T-helper 2 cell treated with Interferon-gamma antibody and Interleukin-4, amounts not matched to agents 5 μg/mL and 100 μg/mL, for 36 hours (primary cell): ENCODE data around the gene RBM19.

ENCODE experiments used
- DNase-seq: peaks from one replicate; pipeline ENCODE4 v3.0.0; 2021; ENCODE audit warnings: low spot score
- H3K27ac Mint-ChIP-seq: one replicate; pipeline ENCODE4 v1.8.0; 2021; ENCODE audit warnings: mild to moderate bottlenecking, mixed read lengths
- H3K27me3 Mint-ChIP-seq: one replicate; pipeline ENCODE4 v1.8.0; 2021; ENCODE audit warnings: low read depth, mixed read lengths
- H3K36me3 Mint-ChIP-seq: one replicate; pipeline ENCODE4 v1.8.0; 2021; ENCODE audit warnings: low read depth, mixed read lengths
- H3K4me1 Mint-ChIP-seq: one replicate; pipeline ENCODE4 v1.8.0; 2021; ENCODE audit warnings: low read depth, mixed read lengths
- H3K4me3 Mint-ChIP-seq: one replicate; pipeline ENCODE4 v1.8.0; 2022; ENCODE audit warnings: mild to moderate bottlenecking, moderate library complexity, mixed read lengths
- H3K9me3 Mint-ChIP-seq: one replicate; pipeline ENCODE4 v1.8.0; 2021; ENCODE audit warnings: mixed read lengths

Gene RBM19

DNA sequence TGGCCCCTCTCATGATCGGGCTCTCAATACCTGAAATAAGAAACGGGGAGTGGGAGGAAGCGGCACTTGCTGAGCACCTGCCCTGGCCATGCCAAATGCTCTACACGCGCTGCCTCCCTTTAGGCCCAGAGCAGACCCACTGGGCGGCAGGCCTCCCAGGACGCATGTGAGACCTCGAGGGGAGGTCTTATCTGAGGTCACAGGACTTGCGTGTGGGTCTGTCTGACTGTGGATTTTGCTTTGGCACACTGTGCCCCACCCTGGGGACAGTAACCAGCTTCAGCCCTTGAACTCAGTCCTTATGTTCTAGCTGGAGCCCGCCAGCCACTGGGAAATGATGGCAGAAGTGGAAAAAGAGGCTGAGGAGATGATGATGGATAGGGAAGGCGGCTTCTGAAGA is 91.8 kb downstream of the RBM19 start:
- Mint-ChIP-seq H3K36me3 (no peaks in the 10 kb centered on the region), H3K27me3 (no peaks in the 10 kb centered on the region)

DNA sequence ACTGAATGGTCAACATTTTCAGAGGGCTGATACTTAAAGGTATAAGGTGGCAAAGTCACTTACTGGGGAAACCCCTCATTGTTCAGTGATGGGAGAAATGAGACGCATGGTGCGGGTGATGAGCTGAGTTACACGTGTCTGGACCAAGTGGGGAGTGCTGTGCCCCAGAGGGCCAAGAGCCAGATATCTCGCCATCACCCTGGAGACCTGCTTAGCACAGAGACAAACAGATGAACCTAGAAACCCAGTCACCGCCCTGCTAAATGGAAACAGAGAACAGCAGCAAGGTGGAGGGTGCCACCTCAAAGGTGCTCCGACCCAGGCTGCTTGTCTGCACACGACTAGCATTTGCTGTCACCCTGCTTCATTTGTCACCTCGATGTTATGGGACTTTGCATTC is 92.4 kb downstream of the RBM19 start:
- Mint-ChIP-seq H3K4me1 (no peaks in the 10 kb centered on the region), H3K4me3 (no peak overlapping the region), H3K27ac (no peak overlapping the region), H3K27me3 (no peaks in the 10 kb centered on the region), H3K36me3 (no peaks in the 10 kb centered on the region), H3K9me3 (no peaks in the 10 kb centered on the region)
- DNase-seq: no peak

More for the DNA sequence above, 91.8 kb downstream of the RBM19 start:
- no peaks in the 10 kb centered on the region for H3K9me3 Mint-ChIP-seq
- H3K27ac Mint-ChIP-seq: no peak overlapping the region
- DNase-seq: no peak
- no peak overlapping the region for H3K4me3 Mint-ChIP-seq
- H3K4me1 Mint-ChIP-seq: no peaks in the 10 kb centered on the region

DNA sequence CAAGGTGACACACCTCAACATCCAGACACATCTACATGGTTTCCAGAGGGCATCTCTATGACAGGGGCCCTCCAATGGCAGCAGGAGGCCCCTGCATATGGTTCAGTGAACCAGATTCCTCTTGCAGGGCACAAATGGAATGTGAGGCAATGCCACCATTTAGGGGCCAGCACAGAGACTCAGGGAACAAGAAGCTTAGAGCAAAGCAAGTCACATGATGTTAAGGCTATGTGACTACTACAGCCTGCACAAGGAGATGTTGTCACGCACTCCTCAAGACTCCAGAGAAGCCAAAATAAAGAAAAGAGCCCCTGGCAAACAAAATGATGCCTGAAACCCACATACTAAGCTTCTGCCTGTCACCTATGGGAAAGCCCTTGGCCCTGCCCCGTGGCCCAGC is 95.2 kb downstream of the RBM19 start:
- Mint-ChIP-seq H3K36me3 (no peaks in the 10 kb centered on the region), H3K27me3 (no peaks in the 10 kb centered on the region), H3K27ac (no peak overlapping the region), H3K4me1 (no peaks in the 10 kb centered on the region), H3K4me3 (no peak overlapping the region), H3K9me3 (no peaks in the 10 kb centered on the region)
- no peak for DNase-seq

DNA sequence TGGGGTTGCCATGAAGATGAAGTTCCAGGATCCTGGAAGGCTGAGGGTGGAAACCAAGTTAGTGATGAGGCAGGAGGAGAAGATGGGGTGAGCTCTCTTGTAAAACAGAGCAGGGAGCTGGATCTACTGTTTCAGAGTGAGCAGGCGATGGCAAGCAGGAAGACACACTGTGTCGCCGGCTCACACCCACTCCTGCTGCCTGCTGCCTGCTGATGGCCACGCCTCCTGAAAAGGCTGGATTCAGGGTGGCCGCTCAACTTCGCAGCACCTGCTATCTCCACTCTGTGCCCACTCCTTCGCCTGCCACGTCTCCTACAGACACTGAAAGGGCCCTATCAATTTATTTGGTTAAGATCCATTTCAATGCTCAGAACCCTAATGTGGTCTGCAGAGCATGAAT is 96.1 kb downstream of the RBM19 start:
- Mint-ChIP-seq H3K36me3 (no peaks in the 10 kb centered on the region), H3K27me3 (no peaks in the 10 kb centered on the region), H3K9me3 (no peaks in the 10 kb centered on the region), H3K4me3 (no peak overlapping the region), H3K4me1 (no peaks in the 10 kb centered on the region), H3K27ac (no peak overlapping the region)
- DNase-seq: no peak

DNA sequence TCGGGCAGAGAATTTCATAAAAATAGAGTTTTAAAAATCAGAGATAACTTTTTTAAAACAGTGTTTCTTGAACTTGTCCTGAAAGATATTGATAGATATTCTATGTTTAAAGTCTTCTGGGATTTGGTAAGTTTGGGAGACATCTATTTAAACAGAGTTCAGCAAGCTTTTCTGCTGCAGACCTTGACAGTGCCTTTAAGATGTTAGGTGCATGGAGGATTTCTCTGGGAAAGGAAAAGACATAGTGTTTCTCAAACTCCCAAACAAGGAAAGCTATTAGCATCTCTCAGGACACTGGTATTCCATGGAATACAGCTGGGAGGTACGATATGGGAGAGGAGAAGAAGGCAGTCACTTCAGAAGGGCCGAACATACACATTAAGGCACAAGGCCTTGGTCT is 97.8 kb downstream of the RBM19 start:
- Mint-ChIP-seq H3K4me1 (no peaks in the 10 kb centered on the region), H3K9me3 (no peaks in the 10 kb centered on the region), H3K36me3 (no peaks in the 10 kb centered on the region), H3K27me3 (no peaks in the 10 kb centered on the region), H3K27ac (no peak overlapping the region), H3K4me3 (no peak overlapping the region)
- no peak for DNase-seq

DNA sequence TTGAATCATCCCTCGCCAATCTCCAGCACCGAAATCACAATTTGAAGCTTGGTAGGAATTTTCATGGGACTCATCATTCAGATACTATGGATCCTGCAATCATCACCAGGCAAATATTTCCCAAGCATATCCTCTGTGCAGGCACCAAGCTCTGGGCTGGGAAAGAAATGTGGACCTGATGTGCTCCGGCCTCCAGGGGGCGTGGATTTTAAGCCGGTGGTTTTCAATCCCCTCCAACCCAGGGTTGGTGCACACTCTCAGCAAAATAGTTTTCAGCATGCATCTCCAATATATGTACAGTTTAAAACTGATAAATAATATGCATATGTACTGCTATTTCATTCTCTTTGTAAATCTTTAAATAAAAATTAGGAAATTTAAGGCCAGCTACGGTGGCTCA is 98.9 kb downstream of the RBM19 start:
- peaks cover 5% of the 10 kb centered on the region for H3K4me1 Mint-ChIP-seq
- H3K27me3 Mint-ChIP-seq: no peaks in the 10 kb centered on the region
- no peaks in the 10 kb centered on the region for H3K36me3 Mint-ChIP-seq
- no peaks in the 10 kb centered on the region for H3K9me3 Mint-ChIP-seq
- no peak for DNase-seq
- no peak overlapping the region for H3K4me3 Mint-ChIP-seq
- no peak overlapping the region for H3K27ac Mint-ChIP-seq

DNA sequence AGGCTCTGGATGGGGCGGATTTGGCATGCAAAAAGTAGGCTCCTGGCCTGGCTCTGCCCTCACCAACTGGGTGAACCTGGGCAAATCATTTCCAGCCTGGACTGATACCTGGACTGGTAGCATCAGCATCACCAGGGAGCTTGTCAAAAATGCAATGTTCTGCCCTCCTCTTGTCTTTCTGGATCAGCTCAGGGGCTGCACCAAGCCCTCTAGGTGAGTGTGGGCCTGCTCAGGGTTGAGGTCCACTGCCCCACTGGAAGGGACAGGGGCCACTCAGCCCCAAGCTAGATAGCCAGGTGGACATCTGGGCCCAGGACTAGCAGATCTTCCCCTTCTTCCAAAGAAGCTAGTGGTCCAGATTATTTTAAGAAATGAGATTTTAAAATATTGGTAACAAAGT is 99.6 kb downstream of the RBM19 start:
- Mint-ChIP-seq H3K9me3 (no peaks in the 10 kb centered on the region), H3K27ac (no peak overlapping the region), H3K4me3 (no peak overlapping the region), H3K27me3 (no peaks in the 10 kb centered on the region), H3K36me3 (no peaks in the 10 kb centered on the region), H3K4me1 (peaks cover 8% of the 10 kb centered on the region)
- no peak for DNase-seq

DNA sequence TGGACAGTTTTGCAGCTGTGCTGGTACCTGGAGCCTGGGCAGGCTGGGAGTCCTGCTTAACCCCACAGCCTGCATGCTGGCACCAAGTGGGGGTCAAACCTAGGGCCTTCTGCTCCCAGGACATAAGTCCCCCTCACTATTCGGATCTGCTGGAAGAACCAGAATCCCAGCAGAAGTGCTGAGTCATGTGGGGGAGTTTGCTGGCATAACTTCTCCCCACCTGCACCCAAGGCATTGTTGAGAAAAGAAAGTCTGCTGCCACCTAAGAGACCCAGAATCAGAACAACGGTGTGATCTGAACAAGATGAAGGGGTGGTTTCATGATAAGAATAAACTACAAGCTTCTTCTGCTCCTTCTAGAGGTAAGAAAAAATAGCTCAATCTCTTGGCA is 102.7 kb downstream of the RBM19 start:
- Mint-ChIP-seq H3K27me3 (no peaks in the 10 kb centered on the region), H3K4me3 (no peak overlapping the region), H3K27ac (no peak overlapping the region), H3K9me3 (no peaks in the 10 kb centered on the region), H3K36me3 (no peaks in the 10 kb centered on the region), H3K4me1 (peaks cover 8% of the 10 kb centered on the region)
- no peak for DNase-seq

DNA sequence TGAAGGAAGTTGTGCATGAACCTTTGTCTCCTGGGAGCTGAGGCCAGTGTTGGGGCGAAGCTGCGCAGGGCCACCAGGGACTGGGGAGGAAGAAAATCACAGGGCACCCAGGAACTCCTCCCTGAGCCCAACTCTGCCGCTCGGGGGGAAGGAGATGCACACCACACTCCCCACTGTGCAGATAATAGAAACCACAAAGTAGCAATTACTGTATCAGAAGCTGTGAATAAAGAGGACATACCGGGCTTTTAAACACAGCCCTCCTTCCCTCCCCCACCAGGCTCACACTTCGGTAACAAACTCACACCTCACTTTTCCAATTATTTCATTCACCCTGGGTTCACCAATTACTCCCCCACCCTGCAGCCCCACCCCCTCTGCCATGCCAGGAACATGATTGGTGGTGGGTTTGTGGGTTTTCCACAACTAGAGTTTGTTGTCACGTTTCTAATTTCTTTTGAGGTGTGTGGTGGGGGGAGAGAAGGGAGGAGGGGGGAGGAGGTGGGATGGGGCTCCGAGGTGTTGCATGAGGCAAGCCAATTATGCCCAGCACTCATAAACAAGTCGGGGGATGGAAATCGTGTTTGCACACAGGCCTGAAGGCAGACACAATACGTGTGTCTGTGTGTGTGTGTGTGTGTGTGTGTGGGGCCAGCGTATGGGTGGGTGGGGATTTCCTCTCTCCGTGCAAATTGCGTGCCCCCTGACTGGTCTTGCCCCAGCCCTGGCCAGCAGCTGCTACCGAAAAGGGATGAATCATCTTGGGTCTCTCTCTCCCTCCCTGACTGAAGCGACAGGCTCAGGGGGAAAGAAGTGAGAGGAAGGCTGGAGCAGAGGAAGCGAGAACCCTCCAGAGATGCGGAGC is 103.3 kb downstream of the RBM19 start:
- H3K4me1 Mint-ChIP-seq: peaks cover 8% of the 10 kb centered on the region
- H3K9me3 Mint-ChIP-seq: no peaks in the 10 kb centered on the region
- H3K36me3 Mint-ChIP-seq: no peaks in the 10 kb centered on the region
- no peak for DNase-seq
- H3K27ac Mint-ChIP-seq: no peak overlapping the region
- H3K27me3 Mint-ChIP-seq: no peaks in the 10 kb centered on the region
- no peak overlapping the region for H3K4me3 Mint-ChIP-seq

DNA sequence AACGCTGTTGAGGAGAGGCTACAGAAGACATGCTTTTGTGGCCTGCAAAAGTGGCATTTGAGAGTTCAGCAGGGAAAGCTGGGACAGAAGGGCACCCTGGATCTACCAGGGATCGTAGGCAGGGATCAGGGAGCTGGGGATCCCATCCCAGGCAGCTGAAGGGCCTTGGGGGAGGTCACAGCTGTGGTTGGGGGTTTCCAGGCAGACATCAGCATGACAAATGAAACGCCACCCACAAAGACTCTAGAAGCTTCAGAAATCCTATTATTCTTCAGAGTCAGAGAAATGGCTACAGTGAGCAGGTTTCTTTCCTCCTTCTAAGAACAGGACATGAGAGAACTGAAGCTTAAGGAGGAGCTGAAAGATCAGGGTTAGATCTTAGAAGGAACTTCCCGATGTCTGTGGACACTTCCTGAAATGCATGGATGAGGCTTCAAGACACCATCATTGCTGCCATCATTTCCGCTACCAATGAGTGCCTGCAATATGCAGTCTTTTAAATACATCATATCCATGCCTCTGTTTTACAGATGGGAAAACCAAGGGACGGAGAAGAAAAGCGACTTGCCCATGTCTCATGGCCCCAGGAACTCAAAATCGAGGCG is 104.3 kb downstream of the RBM19 start:
- Mint-ChIP-seq H3K9me3 (no peaks in the 10 kb centered on the region), H3K36me3 (no peaks in the 10 kb centered on the region), H3K27ac (no peak overlapping the region), H3K4me1 (peaks cover 8% of the 10 kb centered on the region), H3K27me3 (no peaks in the 10 kb centered on the region), H3K4me3 (no peak overlapping the region)
- DNase-seq: no peak

DNA sequence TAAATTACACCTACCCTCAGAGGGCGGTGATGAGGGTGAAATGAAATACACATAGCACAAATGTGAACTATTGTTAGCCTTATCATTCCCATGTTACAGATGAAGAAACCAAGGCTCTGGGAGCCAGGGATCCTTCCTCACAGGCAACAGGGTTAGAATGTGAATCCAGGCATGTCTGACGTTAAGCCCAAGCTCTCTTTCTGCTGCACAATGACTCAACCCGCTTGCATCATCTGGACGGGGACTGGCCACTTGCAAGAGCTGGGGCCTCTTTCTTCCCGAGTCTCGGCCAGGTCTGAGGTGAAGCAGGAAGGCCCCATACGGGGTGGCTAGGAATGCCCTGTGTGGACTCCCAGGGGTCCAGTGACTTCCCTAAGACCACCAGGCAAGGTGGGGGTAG is 105.2 kb downstream of the RBM19 start:
- Mint-ChIP-seq H3K36me3 (no peaks in the 10 kb centered on the region), H3K27me3 (no peaks in the 10 kb centered on the region)
- no peak for DNase-seq

DNA sequence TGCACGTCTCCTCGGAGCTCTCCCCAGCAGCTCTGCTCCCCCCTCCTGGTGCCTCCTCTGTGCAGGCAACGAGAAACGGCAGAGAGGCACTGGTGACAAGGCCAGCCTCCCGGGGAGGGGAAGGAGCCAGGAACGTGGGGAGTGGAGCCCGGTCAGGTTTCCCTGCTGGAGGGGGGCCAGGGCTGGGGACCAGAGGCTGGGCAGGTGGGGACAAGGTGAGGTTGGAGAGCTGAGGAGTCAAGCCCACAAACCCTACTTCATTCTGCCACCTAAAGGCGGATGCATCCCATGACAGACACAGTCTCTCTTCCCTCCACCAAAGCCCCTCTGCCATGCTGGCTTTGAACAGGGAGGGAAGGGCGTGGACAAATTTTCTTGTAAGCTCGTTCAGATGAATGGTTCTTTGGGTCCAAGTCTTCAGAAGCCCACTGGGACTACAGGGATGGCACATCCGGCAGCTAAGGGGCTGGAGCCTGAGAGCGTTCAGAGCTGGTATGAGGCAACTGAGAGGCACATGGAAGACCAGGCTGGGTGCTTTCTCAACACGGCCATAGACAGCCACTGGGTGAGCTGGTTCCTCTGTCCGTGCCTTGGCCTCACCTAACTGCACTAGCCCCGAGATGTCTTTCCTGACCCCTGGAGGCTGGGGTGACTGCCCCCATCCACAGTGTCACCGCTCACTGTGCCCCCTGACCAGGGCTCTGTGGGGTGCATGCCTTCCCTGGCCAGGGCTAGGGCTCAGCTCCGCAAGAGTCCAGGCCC is 105.9 kb downstream of the RBM19 start:
- Mint-ChIP-seq H3K9me3 (no peaks in the 10 kb centered on the region), H3K36me3 (no peaks in the 10 kb centered on the region), H3K27me3 (no peaks in the 10 kb centered on the region), H3K4me3 (no peak overlapping the region), H3K4me1 (peaks cover 8% of the 10 kb centered on the region), H3K27ac (no peak overlapping the region)
- DNase-seq: no peak

More for the DNA sequence above, 105.2 kb downstream of the RBM19 start:
- no peak overlapping the region for H3K27ac Mint-ChIP-seq
- H3K9me3 Mint-ChIP-seq: no peaks in the 10 kb centered on the region
- H3K4me3 Mint-ChIP-seq: no peak overlapping the region
- peaks cover 8% of the 10 kb centered on the region for H3K4me1 Mint-ChIP-seq

DNA sequence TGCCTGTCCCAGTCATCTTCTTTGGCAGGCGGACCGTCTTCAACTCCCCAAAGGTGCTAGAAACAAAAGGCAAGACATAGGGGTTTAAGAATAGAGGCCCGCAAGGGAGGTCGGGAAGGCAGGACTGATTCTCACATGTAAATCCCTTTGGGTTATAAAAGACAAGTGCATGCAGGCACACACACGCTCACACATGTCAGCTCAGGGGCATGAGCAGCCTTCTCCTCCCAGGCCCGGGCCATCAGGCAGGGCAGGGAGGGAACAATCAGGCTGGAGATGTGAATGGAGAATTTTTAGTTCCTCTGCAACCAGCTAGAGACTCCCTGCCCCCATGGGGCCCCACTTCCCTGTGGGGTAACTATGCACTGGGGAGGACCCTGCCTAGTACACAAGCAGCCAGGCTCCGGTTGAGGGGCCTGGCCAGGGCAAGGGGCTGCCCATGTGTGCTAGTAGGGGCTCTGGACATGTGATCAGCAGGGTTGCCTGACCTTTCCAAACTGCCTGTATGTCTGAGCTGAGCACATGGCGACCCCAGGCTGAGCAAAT is 107.2 kb downstream of the RBM19 start:
- Mint-ChIP-seq H3K4me3 (no peak overlapping the region), H3K27ac (no peak overlapping the region), H3K4me1 (peaks cover 8% of the 10 kb centered on the region), H3K9me3 (no peaks in the 10 kb centered on the region), H3K27me3 (no peaks in the 10 kb centered on the region), H3K36me3 (no peaks in the 10 kb centered on the region)
- DNase-seq: no peak

DNA sequence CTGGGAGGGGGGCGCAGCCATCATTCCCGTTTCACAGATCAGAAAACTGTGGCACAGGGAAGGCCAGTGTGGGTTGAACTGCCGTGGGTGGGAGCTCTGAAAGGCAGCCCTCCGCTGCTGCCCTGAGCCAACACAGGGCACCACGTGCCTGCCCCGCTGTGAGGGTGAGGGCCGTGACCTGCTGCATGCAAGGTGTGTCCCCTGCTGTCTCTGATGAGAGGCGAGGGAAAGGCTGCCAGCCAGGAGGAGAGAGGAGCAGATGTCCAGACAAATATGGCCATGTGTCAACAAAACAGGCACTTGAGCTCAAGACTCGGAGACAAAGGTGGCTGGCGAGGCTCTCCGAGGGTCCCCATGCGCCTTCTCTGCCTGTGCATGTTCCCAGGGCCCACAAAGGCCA is 108.8 kb downstream of the RBM19 start:
- no peak overlapping the region for H3K4me3 Mint-ChIP-seq
- no peak for DNase-seq
- no peaks in the 10 kb centered on the region for H3K27me3 Mint-ChIP-seq
- peaks cover 4% of the 10 kb centered on the region for H3K4me1 Mint-ChIP-seq
- no peaks in the 10 kb centered on the region for H3K36me3 Mint-ChIP-seq
- H3K27ac Mint-ChIP-seq: no peak overlapping the region
- no peaks in the 10 kb centered on the region for H3K9me3 Mint-ChIP-seq
